ENCODE results near the gene SLC12A2.

GRCh38 chr5:128228521-128228920, 145.0 kb downstream of the SLC12A2 start:
- TF ChIP-seq EZH2phosphoT487 (IDR thresholded peaks at IDR 0.05; ENCODE audit: unreplicated experiment) (no peak), EZH2 (IDR thresholded peaks at IDR 0.05; ENCODE audit: low read depth, unreplicated experiment) (no peak), STAT1 (IDR thresholded peaks at IDR 0.05; ENCODE audit: unreplicated experiment) (no peak), REST (IDR thresholded peaks at IDR 0.05; ENCODE audit: unreplicated experiment) (no peak)
- TF ChIP-seq, protein P1, sequence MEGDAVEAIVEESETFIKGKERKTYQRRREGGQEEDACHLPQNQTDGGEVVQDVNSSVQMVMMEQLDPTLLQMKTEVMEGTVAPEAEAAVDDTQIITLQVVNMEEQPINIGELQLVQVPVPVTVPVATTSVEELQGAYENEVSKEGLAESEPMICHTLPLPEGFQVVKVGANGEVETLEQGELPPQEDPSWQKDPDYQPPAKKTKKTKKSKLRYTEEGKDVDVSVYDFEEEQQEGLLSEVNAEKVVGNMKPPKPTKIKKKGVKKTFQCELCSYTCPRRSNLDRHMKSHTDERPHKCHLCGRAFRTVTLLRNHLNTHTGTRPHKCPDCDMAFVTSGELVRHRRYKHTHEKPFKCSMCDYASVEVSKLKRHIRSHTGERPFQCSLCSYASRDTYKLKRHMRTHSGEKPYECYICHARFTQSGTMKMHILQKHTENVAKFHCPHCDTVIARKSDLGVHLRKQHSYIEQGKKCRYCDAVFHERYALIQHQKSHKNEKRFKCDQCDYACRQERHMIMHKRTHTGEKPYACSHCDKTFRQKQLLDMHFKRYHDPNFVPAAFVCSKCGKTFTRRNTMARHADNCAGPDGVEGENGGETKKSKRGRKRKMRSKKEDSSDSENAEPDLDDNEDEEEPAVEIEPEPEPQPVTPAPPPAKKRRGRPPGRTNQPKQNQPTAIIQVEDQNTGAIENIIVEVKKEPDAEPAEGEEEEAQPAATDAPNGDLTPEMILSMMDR (conservative IDR thresholded peaks at IDR 0.05; ENCODE audit: low read depth in 2 of 2), result no peak

Data from GM23338 (cell line).